ENCODE results near the gene OLFM2. TPM values are rescaled to one million over a fixed set of nuclear protein-coding genes. Genes with fewer than 3 reads are reported as not detected.

OLFM2 gene
- total RNA-seq, 1 experiment from 2014 or later: 75.6 TPM

- no peak overlapping the region for H3K56ac ChIP-seq (ENCODE audit: insufficient read length, low read depth, low read length)
- no peak overlapping the region for H3K18ac ChIP-seq (ENCODE audit: insufficient read length, low read depth, low read length)
- H3K9me3 ChIP-seq (ENCODE audit: control insufficient read depth, low read depth, low read length): no peaks in the 10 kb centered on the region
- no peak overlapping the region for H3K4ac ChIP-seq (ENCODE audit: low read depth, low read length)
- no peak for DNase-seq
- no peak overlapping the region for H2AFZ ChIP-seq (ENCODE audit: low read length)
- H3K79me1 ChIP-seq (ENCODE audit: insufficient read depth, low read depth, low read length, poor library complexity, severe bottlenecking): no peaks in the 10 kb centered on the region
- H3K27ac ChIP-seq (ENCODE audit: insufficient read length, low read depth, low read length): no peak overlapping the region
- H4K20me1 ChIP-seq (ENCODE audit: control insufficient read depth, insufficient read depth, insufficient read length): no peaks in the 10 kb centered on the region
- H4K5ac ChIP-seq (ENCODE audit: insufficient read length, low read depth, low read length): no peak overlapping the region
- no peak for TF ChIP-seq CTCF (conservative IDR thresholded peaks at IDR 0.05)
- no peak overlapping the region for H3K9ac ChIP-seq (ENCODE audit: extremely low read depth, insufficient read length, low read length)
- Mint-ChIP-seq H3K4me3 (no peak overlapping the region), H3K4me1 (peaks cover 6 to 20% of the 10 kb centered on the region in 2 experiments), H3K27me3 (ENCODE audit: low read depth) (no peaks in the 10 kb centered on the region), H3K27ac (no peak overlapping the region), H3K36me3 (ENCODE audit: insufficient read depth in 1 of 3, low read depth in 3 of 3) (no peaks in the 10 kb centered on the region; a peak in 1 of 7 replicates), H3K9me3 (no peaks in the 10 kb centered on the region)
- no peak overlapping the region for H3T11ph ChIP-seq (ENCODE audit: low read length)
- no peak overlapping the region for H2BK120ac ChIP-seq (ENCODE audit: low read depth, low read length, poor library complexity, severe bottlenecking)
- no peaks in the 10 kb centered on the region for H3K4me1 ChIP-seq (ENCODE audit: insufficient read depth, low read length)
- no peak overlapping the region for H2BK20ac ChIP-seq (ENCODE audit: low read depth, low read length, poor library complexity, severe bottlenecking)
- H2BK15ac ChIP-seq (ENCODE audit: low read depth, low read length): no peak overlapping the region
- no CpG with 5 or more reads among the region's 7 CpGs for WGBS (ENCODE audit: extremely low coverage, insufficient read length, low lambda C conversion rate)
- no peaks in the 10 kb centered on the region for H3K79me2 ChIP-seq (ENCODE audit: insufficient read depth, low read length)
- no peak overlapping the region for H4K8ac ChIP-seq (replicated peaks; ENCODE audit: insufficient read length, low read depth, low read length)
- no peak overlapping the region for H3K4me2 ChIP-seq (ENCODE audit: insufficient read depth, insufficient read length, low read length)
- H3K23ac ChIP-seq (ENCODE audit: insufficient read length, low read depth, low read length): no peak overlapping the region
- no peak overlapping the region for H2BK12ac ChIP-seq (ENCODE audit: insufficient read length, low read depth, low read length)
- no peaks in the 10 kb centered on the region for H3K23me2 ChIP-seq (ENCODE audit: insufficient read length, low read depth, low read length, poor library complexity, severe bottlenecking)
- no peak overlapping the region for H2AK5ac ChIP-seq (ENCODE audit: insufficient read length, low read length)
- no peak overlapping the region for H3K14ac ChIP-seq (ENCODE audit: insufficient read depth, low read length)
- no peaks in the 10 kb centered on the region for H3K27me3 ChIP-seq (ENCODE audit: insufficient read depth, low read length)
- H2BK5ac ChIP-seq (ENCODE audit: insufficient read length, low read length): no peak overlapping the region
- H4K91ac ChIP-seq (ENCODE audit: insufficient read length, low read depth, low read length): no peak overlapping the region
Measured at GRCh38 chr19:9868983-9869617, 67.2 kb downstream of the OLFM2 start.
